ENCODE measurements around the gene LTA4H.

DNA sequence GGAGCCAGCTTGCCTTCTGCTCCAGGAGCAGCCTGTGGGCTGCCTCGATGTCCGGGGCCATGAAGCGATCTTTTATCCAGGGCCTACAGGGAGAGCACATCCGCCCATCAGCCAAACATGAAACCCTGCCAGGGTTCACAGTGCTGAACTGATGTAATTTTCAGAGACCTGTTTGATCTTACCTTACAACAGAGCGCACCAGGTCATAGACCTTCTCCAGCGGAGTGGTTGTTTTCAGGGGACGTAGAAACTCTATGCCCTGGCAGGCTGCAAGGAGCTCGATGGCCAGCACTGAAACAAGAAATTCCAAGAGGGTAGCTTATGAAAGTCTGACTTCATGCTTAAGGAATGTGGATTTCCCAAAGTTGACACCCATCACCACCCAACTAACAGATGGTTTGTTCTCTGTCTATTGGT, 59.0 kb downstream of the LTA4H start:
- no peak for TF ChIP-seq EZH2phosphoT487 (IDR thresholded peaks at IDR 0.05; ENCODE audit: borderline replicate concordance)
- TF ChIP-seq, protein P1, sequence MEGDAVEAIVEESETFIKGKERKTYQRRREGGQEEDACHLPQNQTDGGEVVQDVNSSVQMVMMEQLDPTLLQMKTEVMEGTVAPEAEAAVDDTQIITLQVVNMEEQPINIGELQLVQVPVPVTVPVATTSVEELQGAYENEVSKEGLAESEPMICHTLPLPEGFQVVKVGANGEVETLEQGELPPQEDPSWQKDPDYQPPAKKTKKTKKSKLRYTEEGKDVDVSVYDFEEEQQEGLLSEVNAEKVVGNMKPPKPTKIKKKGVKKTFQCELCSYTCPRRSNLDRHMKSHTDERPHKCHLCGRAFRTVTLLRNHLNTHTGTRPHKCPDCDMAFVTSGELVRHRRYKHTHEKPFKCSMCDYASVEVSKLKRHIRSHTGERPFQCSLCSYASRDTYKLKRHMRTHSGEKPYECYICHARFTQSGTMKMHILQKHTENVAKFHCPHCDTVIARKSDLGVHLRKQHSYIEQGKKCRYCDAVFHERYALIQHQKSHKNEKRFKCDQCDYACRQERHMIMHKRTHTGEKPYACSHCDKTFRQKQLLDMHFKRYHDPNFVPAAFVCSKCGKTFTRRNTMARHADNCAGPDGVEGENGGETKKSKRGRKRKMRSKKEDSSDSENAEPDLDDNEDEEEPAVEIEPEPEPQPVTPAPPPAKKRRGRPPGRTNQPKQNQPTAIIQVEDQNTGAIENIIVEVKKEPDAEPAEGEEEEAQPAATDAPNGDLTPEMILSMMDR (conservative IDR thresholded peaks at IDR 0.05; ENCODE audit: low read length), result no peak

Data from Loucy (cell line).